OCI-LY1 (cell line): ENCODE data around the gene MMEL1.
"Not testable (repeated sequence)": the region's sequence is repeated elsewhere in the genome, so short reads cannot be mapped to it uniquely, and the experiment has no call there.

ENCODE experiments used
- H2AFZ ChIP-seq: fragments of 200-600 bp; sonication (generic), shearing (Covaris generic); 2 replicates; pipeline ENCODE4 v1.6.0; 2014; ENCODE audit warnings: antibody characterized with exemption, mild to moderate bottlenecking, low read length
- H3F3A ChIP-seq: fragments of 200-600 bp; sonication (generic), shearing (Covaris generic); 2 replicates; pipeline ENCODE4 v1.6.0; 2014; ENCODE audit warnings: mild to moderate bottlenecking, antibody characterized with exemption, low read length, moderate library complexity; ENCODE audit not compliant: insufficient read depth
- H3K27ac ChIP-seq: fragments of 200-600 bp; sonication (generic); 2 replicates; pipeline ENCODE4 v1.5.1; 2014; ENCODE audit warnings: low read length, mixed run types, mild to moderate bottlenecking, low read depth; ENCODE audit not compliant: poor library complexity, severe bottlenecking
- H3K27me3 ChIP-seq: fragments of 200-600 bp; sonication (generic); 2 replicates; pipeline ENCODE4 v1.6.0; 2014; ENCODE audit warnings: antibody characterized with exemption, mild to moderate bottlenecking, low read length, moderate library complexity; ENCODE audit not compliant: insufficient read depth
- H3K36me3 ChIP-seq: fragments of 200-600 bp; sonication (generic); 2 replicates; pipeline ENCODE4 v1.6.1; 2014; ENCODE audit warnings: mild to moderate bottlenecking, antibody characterized with exemption, low read length, moderate library complexity, mixed read lengths; ENCODE audit not compliant: insufficient read depth
- H3K4me1 ChIP-seq: fragments of 200-600 bp; sonication (generic); 2 replicates; pipeline ENCODE4 v1.5.1; 2014; ENCODE audit warnings: mild to moderate bottlenecking, low read length, moderate library complexity; ENCODE audit not compliant: insufficient read depth, severe bottlenecking
- H3K4me2 ChIP-seq: fragments of 200-600 bp; sonication (generic), shearing (Covaris generic); 2 replicates; pipeline ENCODE4 v1.6.1; 2014; ENCODE audit warnings: low read length
- H3K4me3 ChIP-seq: fragments of 200-600 bp; sonication (generic); 2 replicates; pipeline ENCODE4 v1.5.1; 2014; ENCODE audit warnings: low read length, low read depth, mild to moderate bottlenecking, mixed read lengths; ENCODE audit not compliant: poor library complexity, severe bottlenecking
- H3K79me2 ChIP-seq: fragments of 200-600 bp; shearing (Covaris generic); 2 replicates; pipeline ENCODE4 v1.6.1; 2016; ENCODE audit warnings: mixed run types, low read length, mixed read lengths; ENCODE audit not compliant: insufficient read depth
- H3K9ac ChIP-seq: fragments of 200-600 bp; sonication (generic), shearing (Covaris generic); 2 replicates; pipeline ENCODE4 v1.6.1; 2014; ENCODE audit warnings: mild to moderate bottlenecking, low read length, mixed read lengths
- H3K9me2 ChIP-seq: fragments of 200-600 bp; sonication (generic), shearing (Covaris generic); 2 replicates; pipeline ENCODE4 v1.6.1; 2014; ENCODE audit warnings: low read depth, mild to moderate bottlenecking, low read length, mixed read lengths
- H3K9me3 ChIP-seq: fragments of 200-600 bp; shearing (Covaris generic); 2 replicates; pipeline ENCODE4 v1.6.1; 2014; ENCODE audit warnings: low read length, mixed read lengths
- H4K20me1 ChIP-seq: fragments of 200-600 bp; sonication (generic), shearing (Covaris generic); 2 replicates; pipeline ENCODE4 v1.6.0; 2016; ENCODE audit warnings: mild to moderate bottlenecking, low read length; ENCODE audit not compliant: insufficient read depth
- EZH2 ChIP-seq: fragments of 200-600 bp; sonication (generic), shearing (Covaris generic); IDR thresholded peaks from 2 replicates; pipeline ENCODE4 v1.8.0; 2017; ENCODE audit warnings: borderline replicate concordance, mixed run types, mild to moderate bottlenecking, antibody characterized with exemption, low read length, moderate library complexity, mixed read lengths
- TF ChIP-seq, protein P1 (sequence below): fragments of 200-600 bp; sonication (generic), shearing (Covaris generic); IDR thresholded peaks from 2 replicates; pipeline ENCODE4 v1.5.1; 2017; ENCODE audit warnings: mild to moderate bottlenecking, antibody characterized with exemption, low read length, moderate library complexity, mixed read lengths

MMEL1 gene

DNA sequence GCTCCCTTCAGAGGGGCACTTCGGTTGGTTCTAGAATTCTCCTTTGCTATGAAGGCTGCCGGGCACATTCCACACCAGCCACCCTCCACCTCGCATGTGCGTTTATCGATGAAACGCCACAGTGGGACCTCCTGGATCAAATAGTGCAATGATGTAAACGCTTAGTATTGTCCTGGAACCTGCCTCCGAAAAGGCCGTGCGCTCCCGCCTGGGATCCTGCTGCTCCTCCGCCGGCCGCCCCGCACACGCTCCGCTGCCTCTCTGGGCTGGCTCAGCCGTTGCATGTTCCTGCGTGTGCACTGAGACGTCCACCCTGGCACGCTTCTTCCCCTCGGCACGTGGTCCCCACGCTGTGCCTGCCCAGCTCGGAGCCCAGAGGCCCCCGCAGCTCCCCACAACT, 80.6 kb downstream of the MMEL1 start:
- H3K27ac ChIP-seq, result no peak overlapping the region
- H2AFZ ChIP-seq, result no peak overlapping the region
- no peaks in the 10 kb centered on the region for H3K27me3 ChIP-seq
- H3K9me2 ChIP-seq, result no peaks in the 10 kb centered on the region
- H3K36me3 ChIP-seq, result no peaks in the 10 kb centered on the region
- TF ChIP-seq, protein P1, sequence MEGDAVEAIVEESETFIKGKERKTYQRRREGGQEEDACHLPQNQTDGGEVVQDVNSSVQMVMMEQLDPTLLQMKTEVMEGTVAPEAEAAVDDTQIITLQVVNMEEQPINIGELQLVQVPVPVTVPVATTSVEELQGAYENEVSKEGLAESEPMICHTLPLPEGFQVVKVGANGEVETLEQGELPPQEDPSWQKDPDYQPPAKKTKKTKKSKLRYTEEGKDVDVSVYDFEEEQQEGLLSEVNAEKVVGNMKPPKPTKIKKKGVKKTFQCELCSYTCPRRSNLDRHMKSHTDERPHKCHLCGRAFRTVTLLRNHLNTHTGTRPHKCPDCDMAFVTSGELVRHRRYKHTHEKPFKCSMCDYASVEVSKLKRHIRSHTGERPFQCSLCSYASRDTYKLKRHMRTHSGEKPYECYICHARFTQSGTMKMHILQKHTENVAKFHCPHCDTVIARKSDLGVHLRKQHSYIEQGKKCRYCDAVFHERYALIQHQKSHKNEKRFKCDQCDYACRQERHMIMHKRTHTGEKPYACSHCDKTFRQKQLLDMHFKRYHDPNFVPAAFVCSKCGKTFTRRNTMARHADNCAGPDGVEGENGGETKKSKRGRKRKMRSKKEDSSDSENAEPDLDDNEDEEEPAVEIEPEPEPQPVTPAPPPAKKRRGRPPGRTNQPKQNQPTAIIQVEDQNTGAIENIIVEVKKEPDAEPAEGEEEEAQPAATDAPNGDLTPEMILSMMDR, result no peak
- TF ChIP-seq EZH2, result no peak
- no peak overlapping the region for H3K9ac ChIP-seq
- no peak overlapping the region for H3K4me3 ChIP-seq
- peaks cover 37% of the 10 kb centered on the region for H3K4me1 ChIP-seq
- no peaks in the 10 kb centered on the region for H3F3A ChIP-seq
- no peaks in the 10 kb centered on the region for H3K79me2 ChIP-seq
- no peaks in the 10 kb centered on the region for H4K20me1 ChIP-seq
- no peaks in the 10 kb centered on the region for H3K9me3 ChIP-seq
- H3K4me2 ChIP-seq, result no peak overlapping the region

DNA sequence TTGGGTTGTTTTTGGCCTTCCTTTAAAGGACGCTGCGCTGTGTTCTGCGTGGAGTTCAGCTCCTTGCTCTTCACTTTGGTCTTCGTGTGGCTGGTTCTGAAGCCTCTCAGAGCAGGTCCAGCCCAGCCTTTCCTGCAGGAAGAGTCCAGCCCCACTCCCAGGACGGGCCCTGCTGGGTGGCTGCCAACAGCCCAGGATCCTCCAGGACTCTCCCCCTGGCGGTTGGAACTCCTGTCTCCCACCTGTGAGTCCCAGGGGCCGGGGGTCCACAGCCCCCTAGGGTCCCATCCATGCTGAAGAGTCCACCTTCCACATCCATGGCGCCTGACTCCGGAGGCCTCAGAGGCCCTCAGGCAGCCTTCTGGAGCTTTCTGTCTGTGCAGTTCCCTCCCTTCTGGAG, 81.3 kb downstream of the MMEL1 start:
- H3K4me2 ChIP-seq, H3K79me2 ChIP-seq, H3K27me3 ChIP-seq, H3F3A ChIP-seq, H3K9me3 ChIP-seq, H3K9me2 ChIP-seq, H3K4me3 ChIP-seq, H3K9ac ChIP-seq, H2AFZ ChIP-seq, H3K27ac ChIP-seq, H3K36me3 ChIP-seq, H4K20me1 ChIP-seq: not testable (repeated sequence)
- H3K4me1 ChIP-seq, result peaks cover 43% of the 10 kb centered on the region

DNA sequence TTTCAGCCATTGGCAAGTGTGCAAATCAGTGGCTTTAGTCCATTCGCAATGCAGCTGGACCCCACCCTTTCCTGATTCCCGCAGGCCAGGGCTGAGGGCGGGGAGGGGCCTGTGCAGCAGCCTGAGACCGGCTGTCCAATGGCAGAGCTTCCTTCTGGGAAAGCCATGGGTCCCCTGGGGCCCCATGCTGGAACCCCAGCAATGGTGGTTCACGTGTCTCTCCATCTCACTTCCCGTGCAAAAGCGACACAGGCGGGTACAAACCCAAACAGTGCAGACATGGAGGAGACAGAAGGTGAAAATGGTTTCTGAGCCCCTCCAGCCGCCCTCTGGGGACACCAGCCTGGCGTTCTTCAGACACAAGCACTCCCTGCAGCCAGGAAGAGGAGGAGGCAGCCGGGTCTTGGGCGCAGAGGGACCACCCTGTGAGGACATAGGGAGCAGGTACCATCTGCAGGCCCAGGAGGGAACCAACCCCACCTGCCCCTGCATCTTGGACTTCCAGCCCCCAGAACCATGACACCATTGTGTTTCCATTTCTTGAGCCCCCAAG, 82.4 kb downstream of the MMEL1 start:
- not testable (repeated sequence) for H3K36me3 ChIP-seq, H3K4me2 ChIP-seq, H3K9me3 ChIP-seq, H3K4me3 ChIP-seq, H4K20me1 ChIP-seq, H3K79me2 ChIP-seq, H3F3A ChIP-seq, H3K27ac ChIP-seq, H3K9ac ChIP-seq, H3K27me3 ChIP-seq, H2AFZ ChIP-seq, H3K9me2 ChIP-seq
- peaks cover 34% of the 10 kb centered on the region for H3K4me1 ChIP-seq

DNA sequence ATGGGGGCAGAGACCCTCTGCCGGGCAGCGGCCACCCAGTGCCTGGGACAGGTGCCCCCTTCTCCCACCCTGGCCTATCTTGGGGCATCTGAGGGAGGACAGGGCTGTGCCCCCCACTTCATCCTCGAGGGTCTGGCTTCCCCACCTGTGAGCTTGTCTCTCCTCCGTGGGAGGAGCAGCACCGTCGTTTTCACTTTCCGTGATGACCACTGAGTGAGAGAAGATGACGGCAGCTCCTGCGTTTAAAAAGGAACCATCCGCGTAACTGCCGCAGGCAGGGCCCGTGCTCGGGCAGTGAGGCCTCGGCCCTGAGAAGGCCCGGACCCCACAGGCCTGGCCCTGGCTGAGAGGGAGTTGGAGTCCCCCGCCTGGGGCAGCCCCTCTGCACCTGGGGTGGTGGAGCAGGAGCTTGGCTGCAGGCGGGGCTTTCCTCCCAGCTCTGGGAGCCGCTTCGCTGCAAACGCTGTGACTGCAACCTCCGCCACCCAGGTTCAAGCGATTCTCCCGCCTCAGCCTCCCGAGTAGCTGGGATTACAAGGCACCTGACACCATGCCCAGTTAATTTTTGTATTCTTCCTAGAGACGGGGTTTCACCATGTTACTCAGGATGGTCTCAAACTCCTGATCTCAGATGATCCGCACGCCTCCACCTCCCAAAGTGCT, 83.3 kb downstream of the MMEL1 start:
- not testable (repeated sequence) for H3K9me3 ChIP-seq, H2AFZ ChIP-seq, H4K20me1 ChIP-seq, H3K79me2 ChIP-seq, H3K9me2 ChIP-seq, H3K36me3 ChIP-seq, H3K27me3 ChIP-seq, H3F3A ChIP-seq
- Histone ChIP-seq H3K9ac (peak overlapping the region; percentile 60; the same call in 1 of the 2 replicates), H3K27ac (peak overlapping the region; percentile 89), H3K4me3 (peak overlapping the region; percentile 67), H3K4me1 (peaks cover 34% of the 10 kb centered on the region), H3K4me2 (peak overlapping the region; percentile 77; the same call in 1 of the 2 replicates)
